AG04450 (cell line): ENCODE data around the gene PRPF4. TPM values are rescaled to one million over a fixed set of nuclear protein-coding genes. Genes with fewer than 3 reads are reported as not detected.

Experiments used
- CTCF ChIA-PET: fragments of 300-600, 350-600 bp; formaldehyde crosslinking; extraction: SDS; loops from one replicate; lab custom pipeline; 2022; ENCODE audit warnings: antibody characterized with exemption, inconsistent platforms; lab: Charles Lee
- POLR2A ChIA-PET: fragments of 350-600 bp; formaldehyde crosslinking; extraction: SDS; loops from one replicate; lab custom pipeline; 2021; ENCODE audit warnings: antibody characterized with exemption, inconsistent platforms; lab: Yijun Ruan, JAX
- DNase-seq: peaks from one replicate; pipeline ENCODE4 v3.0.0-alpha.2; 2011; ENCODE audit warnings: low read depth, low spot score
- H3K27ac ChIP-seq: one replicate; pipeline ENCODE4 v1.5.1; 2012; ENCODE audit warnings: low read depth, low read length, control low read depth
- H3K27me3 ChIP-seq: one replicate; pipeline ENCODE4 v1.6.0; 2012; ENCODE audit warnings: low read length; ENCODE audit not compliant: control insufficient read depth, insufficient read depth
- H3K4me3 ChIP-seq: 2 replicates; pipeline ENCODE4 v1.5.1; 2011; ENCODE audit warnings: mild to moderate bottlenecking, low read depth, low read length, control low read depth
- H3K9me3 ChIP-seq: 2 replicates; pipeline ENCODE4 v1.5.1; 2012; ENCODE audit warnings: low read length; ENCODE audit not compliant: control insufficient read depth, insufficient read depth
- polyA plus RNA-seq: library from polyadenylated mRNA; depleted of rRNA; stranded (reverse); fragments of >200 nt; gene quantifications from 2 replicates; pipeline ENCODE4 v1.2.3, GENCODE V29; 2011; rRNA removed
- TF ChIP-seq, protein P1 (sequence below): IDR thresholded peaks from 2 replicates; pipeline ENCODE4 v1.5.1; 2011; ENCODE audit warnings: low read depth, low read length, control low read depth, inconsistent platforms

Gene PRPF4
- polyA plus RNA-seq, 1 experiment, result 20.9 TPM

DNA sequence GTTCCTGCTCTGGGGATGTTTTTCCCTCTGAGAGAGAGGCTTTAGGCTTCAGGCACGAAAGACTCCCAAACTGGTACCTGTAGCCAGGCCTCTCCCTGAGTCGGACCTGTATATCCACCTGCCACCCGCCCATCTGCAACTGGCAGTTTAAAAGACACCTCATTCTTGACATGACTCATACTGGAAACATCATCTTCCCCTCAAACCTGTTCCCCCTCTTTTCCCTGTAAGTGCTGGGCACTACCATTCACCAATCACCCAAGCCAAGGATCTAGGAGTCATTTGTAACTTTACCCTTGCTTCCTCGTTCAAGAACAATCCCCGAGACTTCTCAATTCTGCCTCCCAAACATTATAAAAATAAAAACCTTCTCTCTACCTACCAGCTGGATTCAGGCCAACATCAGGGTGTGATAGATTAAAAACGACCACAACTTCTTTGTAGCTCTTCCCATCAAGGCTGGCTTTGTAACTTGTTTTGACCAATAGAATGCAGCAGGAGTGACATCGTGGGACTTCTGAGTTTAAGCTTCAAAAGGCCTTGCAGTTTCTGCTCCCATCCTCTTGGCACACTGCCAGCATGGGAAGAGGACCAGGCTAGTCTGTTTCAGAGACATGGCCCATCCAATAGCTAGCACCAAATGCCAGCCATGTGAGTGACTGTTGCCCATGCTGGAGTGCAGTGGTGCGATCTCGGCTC, 66.4 kb downstream of the PRPF4 start:
- TF ChIP-seq, protein P1, sequence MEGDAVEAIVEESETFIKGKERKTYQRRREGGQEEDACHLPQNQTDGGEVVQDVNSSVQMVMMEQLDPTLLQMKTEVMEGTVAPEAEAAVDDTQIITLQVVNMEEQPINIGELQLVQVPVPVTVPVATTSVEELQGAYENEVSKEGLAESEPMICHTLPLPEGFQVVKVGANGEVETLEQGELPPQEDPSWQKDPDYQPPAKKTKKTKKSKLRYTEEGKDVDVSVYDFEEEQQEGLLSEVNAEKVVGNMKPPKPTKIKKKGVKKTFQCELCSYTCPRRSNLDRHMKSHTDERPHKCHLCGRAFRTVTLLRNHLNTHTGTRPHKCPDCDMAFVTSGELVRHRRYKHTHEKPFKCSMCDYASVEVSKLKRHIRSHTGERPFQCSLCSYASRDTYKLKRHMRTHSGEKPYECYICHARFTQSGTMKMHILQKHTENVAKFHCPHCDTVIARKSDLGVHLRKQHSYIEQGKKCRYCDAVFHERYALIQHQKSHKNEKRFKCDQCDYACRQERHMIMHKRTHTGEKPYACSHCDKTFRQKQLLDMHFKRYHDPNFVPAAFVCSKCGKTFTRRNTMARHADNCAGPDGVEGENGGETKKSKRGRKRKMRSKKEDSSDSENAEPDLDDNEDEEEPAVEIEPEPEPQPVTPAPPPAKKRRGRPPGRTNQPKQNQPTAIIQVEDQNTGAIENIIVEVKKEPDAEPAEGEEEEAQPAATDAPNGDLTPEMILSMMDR, result no peak
- ChIA-PET POLR2A (no interaction called here), CTCF (interaction anchor here (1.3 kb wide), 1 partner anchor 59 kb away, joined by 4 read pairs; the partner anchor contains the start of gene ALAD)
- Histone ChIP-seq H3K4me3 (no peak overlapping the region), H3K9me3 (no peaks in the 10 kb centered on the region), H3K27me3 (no peaks in the 10 kb centered on the region), H3K27ac (no peak overlapping the region)
- DNase-seq, result no peak

Other genes with a start within 250 kb of the PRPF4 start
- gene ZFP37, start 218.9 kb upstream of the PRPF4 start, polyA plus RNA-seq, result 1.7 and 2.0 TPM in 2 replicates
- gene SLC31A2, start 124.7 kb upstream of the PRPF4 start, polyA plus RNA-seq, result 6.6 and 6.7 TPM in 2 replicates
- 27.8 and 28.5 TPM in 2 replicates for gene FKBP15, start 54.4 kb upstream of the PRPF4 start, polyA plus RNA-seq
- gene SLC31A1, start 54.1 kb upstream of the PRPF4 start, polyA plus RNA-seq, result 34.6 and 38.4 TPM in 2 replicates
- gene CDC26, start 86 bp upstream of the PRPF4 start, polyA plus RNA-seq, result 38.0 and 52.6 TPM in 2 replicates
- gene RNF183, start 27.7 kb downstream of the PRPF4 start, polyA plus RNA-seq, result not detected in 2 replicates
- 0.97 and 1.5 TPM in 2 replicates for gene WDR31, start 64.6 kb downstream of the PRPF4 start, polyA plus RNA-seq
- gene BSPRY, start 73.9 kb downstream of the PRPF4 start, polyA plus RNA-seq, result not detected in 2 replicates
- 7.2 and 7.4 TPM in 2 replicates for gene HDHD3, start 101.3 kb downstream of the PRPF4 start, polyA plus RNA-seq
- gene ALAD, start 125.6 kb downstream of the PRPF4 start, polyA plus RNA-seq, result 11.8 and 15.9 TPM in 2 replicates
- 36.4 and 45.3 TPM in 2 replicates for gene POLE3, start 135.0 kb downstream of the PRPF4 start, polyA plus RNA-seq
- gene C9orf43, start 135.1 kb downstream of the PRPF4 start, polyA plus RNA-seq, result 0.50 and 0.56 TPM in 2 replicates
- 41.0 and 50.1 TPM in 2 replicates for gene RGS3, start 188.1 kb downstream of the PRPF4 start, polyA plus RNA-seq